Caki2 (cell line): Measurements from ENCODE around the gene LRP1B. TPM values are rescaled to one million over a fixed set of nuclear protein-coding genes. Genes with fewer than 3 reads are reported as not detected.
A peak's percentile ranks its signal among the peaks of the same experiment; 100 is the strongest.

Source experiments
- DNase-seq: peaks from one replicate; pipeline ENCODE4 v3.0.0-alpha.2; 2015; ENCODE audit warnings: low read depth
- in situ Hi-C: cut with HindIII; loops from 2 replicates; pipeline ENCODE4 v1.10.0; 2016; ENCODE audit warnings: low sequenced_read_pairs, low pct_unique_long_range_greater_than_20kb, mixed read lengths
- total RNA-seq: library from RNA; depleted of rRNA; stranded (reverse); fragments of >200 nt; shearing (Covaris generic); gene quantifications from 2 replicates; pipeline ENCODE4 v1.2.3, GENCODE V29; 2014; ENCODE audit warnings: low replicate concordance

LRP1B gene
- total RNA-seq, 1 experiment from 2014 or later = 0.14 TPM

- DNase-seq = no peak
- in situ Hi-C loops = no loop called here
Observed at GRCh38 chr2:141386168-141386567, 744.6 kb downstream of the LRP1B start.

GRCh38 chr2:141384676-141385075 lies 746.1 kb downstream of the LRP1B start:
- in situ Hi-C loops = no loop called here
- DNase-seq = peak; percentile 44

- in situ Hi-C loops = no loop called here
- DNase-seq = no peak
Observed at GRCh38 chr2:141381946-141382345, 748.9 kb downstream of the LRP1B start.

- DNase-seq = no peak
- in situ Hi-C loops = no loop called here
Observed at GRCh38 chr2:141380008-141380979, 750.5 kb downstream of the LRP1B start.

GRCh38 chr2:141364821-141365220 lies 766.0 kb downstream of the LRP1B start:
- DNase-seq = no peak
- in situ Hi-C loops = no loop called here

GRCh38 chr2:141362311-141362710 lies 768.5 kb downstream of the LRP1B start:
- in situ Hi-C loops = no loop called here

GRCh38 chr2:141348481-141348880 lies 782.3 kb downstream of the LRP1B start:
- in situ Hi-C loops = no loop called here
- DNase-seq = no peak

More at GRCh38 chr2:141362311-141362710, 768.5 kb downstream of the LRP1B start:
- no peak for DNase-seq

GRCh38 chr2:141341444-141341843 lies 789.4 kb downstream of the LRP1B start:
- peak; percentile 56 for DNase-seq
- in situ Hi-C loops = no loop called here

- peak; percentile 55 for DNase-seq
- in situ Hi-C loops = no loop called here
Observed at GRCh38 chr2:141331127-141331526, 799.7 kb downstream of the LRP1B start.

- no peak for DNase-seq
- in situ Hi-C loops = no loop called here
Observed at GRCh38 chr2:141329964-141330363, 800.9 kb downstream of the LRP1B start.

- DNase-seq = peak; percentile 33
- in situ Hi-C loops = no loop called here
Observed at GRCh38 chr2:141323571-141323970, 807.2 kb downstream of the LRP1B start.

- in situ Hi-C loops = no loop called here
Observed at GRCh38 chr2:141317986-141318385, 812.8 kb downstream of the LRP1B start.

GRCh38 chr2:141316606-141317005 lies 814.2 kb downstream of the LRP1B start:
- in situ Hi-C loops = no loop called here
- no peak for DNase-seq

More at GRCh38 chr2:141317986-141318385, 812.8 kb downstream of the LRP1B start:
- DNase-seq = no peak

- no peak for DNase-seq
- in situ Hi-C loops = no loop called here
Observed at GRCh38 chr2:141316103-141316502, 814.7 kb downstream of the LRP1B start.

GRCh38 chr2:141313972-141314371 lies 816.8 kb downstream of the LRP1B start:
- in situ Hi-C loops = no loop called here
- DNase-seq = no peak

- DNase-seq = no peak
- in situ Hi-C loops = no loop called here
Observed at GRCh38 chr2:141311430-141311829, 819.4 kb downstream of the LRP1B start.

GRCh38 chr2:141306368-141306767 lies 824.4 kb downstream of the LRP1B start:
- in situ Hi-C loops = no loop called here
- no peak for DNase-seq

- in situ Hi-C loops = no loop called here
- no peak for DNase-seq
Observed at GRCh38 chr2:141301551-141301950, 829.3 kb downstream of the LRP1B start.

- in situ Hi-C loops = no loop called here
- no peak for DNase-seq
Observed at GRCh38 chr2:141280037-141280436, 850.8 kb downstream of the LRP1B start.

GRCh38 chr2:141271346-141271745 lies 859.5 kb downstream of the LRP1B start:
- in situ Hi-C loops = no loop called here
- no peak for DNase-seq
